Fibroblast of skin of scalp (primary cell): ENCODE data around the gene ABHD17A.
A peak's percentile ranks its signal among the peaks of the same experiment; 100 is the strongest.

ENCODE experiments used
- DNase-seq: peaks from one replicate; pipeline ENCODE4 v3.0.0-alpha.2; 2013

Gene ABHD17A

DNA sequence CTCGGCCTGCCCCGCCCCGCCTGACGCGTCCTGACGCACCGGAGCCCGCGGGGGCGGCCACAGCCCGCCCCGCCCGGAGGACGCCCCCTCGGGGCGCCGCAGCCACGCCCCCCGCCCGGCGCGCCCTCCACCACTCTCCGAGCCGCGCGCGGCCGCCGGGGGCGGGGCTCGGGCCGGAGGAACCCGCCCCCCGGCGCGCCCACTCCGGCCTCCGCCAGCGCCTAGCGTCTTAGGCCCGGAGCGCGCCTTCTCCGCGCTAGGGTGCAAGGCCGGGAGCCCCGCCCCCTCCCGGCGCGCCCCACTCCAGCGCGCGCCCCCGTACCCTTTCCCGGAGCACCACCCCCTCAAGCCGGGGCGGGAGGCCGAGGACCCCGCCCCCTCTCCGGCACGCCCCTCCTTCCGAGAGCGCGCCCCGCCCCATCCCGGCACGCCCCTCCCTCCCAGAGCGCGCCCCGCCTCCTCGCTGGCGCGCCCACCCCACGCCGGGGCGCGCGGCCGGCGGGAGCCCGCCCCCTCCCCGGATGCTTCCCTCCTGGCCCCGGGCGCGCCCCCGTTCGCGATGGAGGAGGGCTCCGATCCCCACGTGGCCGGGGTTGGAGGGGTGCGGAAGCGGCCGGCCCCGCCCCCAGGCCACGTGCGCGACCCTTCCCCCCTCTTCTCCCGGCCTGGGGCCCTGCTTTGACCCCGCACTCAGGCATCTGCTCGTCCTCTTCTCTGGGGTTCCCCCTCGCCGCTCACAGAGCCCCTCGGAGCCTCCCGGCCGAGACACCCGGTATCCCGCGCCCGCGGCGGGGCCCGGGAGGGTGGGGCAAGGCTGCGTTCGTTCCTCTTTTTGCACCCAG, 21.4 kb downstream of the ABHD17A start:
- peak; percentile 97 for DNase-seq

DNA sequence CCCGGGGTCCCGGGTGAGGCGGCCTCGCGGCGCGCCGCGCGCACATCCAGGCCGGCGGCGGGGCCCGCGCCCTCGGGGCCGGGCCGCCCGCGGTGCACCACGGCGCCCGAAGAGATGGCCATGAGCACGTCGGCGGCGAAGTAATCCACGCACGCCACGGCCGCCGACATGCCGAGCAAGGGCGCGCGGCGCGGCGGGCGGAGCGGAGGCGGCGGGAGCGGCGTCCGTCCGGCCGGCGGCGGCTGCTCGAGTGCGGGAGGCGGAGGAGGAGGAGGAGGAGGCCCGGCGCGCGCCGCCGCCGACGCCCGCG, 22.0 kb downstream of the ABHD17A start, which contains the start of gene KLF16:
Gene KLF16, minus strand, starts transcription at position 252 of the 310 bp plus-strand sequence. Its CDS starts 82 bp downstream, at position 170.
- no peak for DNase-seq

DNA sequence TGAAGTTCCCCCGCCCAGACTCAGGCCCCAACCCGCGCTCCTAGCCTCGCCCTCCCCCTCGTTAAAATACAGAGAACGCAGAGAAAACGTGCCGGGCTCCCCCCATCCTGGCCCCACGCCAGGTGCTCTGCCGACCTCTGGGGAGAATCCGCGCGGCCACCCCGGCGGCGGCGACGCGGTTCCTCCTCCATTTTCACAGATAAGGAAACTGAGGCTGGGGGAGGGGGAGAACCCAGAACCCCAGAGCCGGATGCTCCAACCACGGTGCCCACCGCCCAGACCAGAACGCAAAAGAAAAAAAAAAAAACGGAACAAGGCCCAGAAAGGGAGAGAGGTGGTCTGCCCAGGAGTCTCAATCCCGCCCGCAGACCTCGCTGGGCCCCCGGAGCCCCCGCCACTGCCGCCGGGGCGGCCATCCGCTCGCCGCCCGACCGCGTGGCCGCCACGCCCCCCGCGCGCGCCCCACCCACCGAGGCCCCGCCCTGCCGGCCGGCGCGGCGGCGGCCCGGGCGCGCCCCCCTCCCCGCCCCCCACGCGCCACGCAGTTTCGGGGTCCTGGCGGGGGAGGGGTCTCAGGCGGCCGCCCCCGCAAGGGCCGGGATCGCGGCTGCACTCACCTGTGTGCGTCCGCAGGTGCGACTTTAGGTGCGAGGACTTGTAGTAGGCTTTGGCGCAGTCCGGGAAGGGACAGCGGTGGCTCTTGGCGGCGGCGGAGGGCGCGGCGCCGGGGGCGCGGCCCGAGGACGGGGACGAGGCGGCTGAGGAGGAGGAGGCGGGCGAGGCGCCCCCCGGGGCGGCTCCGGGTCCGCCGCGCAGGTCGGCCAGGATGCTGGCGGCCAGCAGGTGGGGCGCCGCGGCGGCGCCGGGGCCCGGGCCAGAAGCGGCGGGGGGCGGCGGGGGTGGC, 22.6 kb downstream of the ABHD17A start:
- peak; percentile 36 for DNase-seq

GRCh38 chr19:1862068-1862423, 23.2 kb downstream of the ABHD17A start:
- DNase-seq, result no peak

- no peak for DNase-seq
These were observed 23.7 kb downstream of the ABHD17A start for GRCh38 chr19:1861599-1862031.

DNA sequence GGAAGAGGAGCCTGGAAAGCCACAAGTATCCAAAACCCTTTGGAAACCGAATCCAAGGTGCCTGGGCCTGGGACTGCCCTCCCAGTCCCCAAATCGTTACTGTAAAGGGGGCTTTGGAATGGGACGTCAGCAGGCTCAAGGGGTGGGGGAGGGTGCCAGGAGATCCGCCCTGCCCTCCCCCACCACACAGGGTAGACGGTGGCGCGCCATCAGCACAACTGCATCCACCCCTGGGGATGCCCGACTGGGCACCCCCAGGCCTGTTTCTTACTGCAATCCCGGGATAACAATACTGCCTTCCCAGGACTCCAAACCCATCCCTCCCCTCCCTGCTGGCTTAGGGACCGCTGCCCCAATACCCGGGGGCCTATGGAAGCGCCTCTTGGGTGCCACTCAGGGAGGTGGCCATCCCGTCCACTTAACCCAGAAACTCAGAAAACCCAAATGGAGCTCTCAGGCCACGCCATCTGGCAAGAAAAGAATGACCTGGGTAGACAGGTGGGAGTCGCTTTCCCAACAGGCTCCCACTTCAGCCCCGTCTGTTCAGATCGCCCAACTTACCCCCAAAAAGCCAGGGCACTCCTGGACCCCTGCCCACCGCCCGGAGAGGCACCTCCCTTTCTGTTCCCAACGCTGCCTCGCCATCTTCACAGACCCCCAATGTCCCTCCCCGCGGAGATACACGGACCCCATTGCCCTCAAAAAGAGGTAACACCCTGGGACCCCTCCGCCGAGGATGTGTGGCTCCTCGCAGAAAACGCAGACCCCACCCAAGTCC, 24.3 kb downstream of the ABHD17A start:
- no peak for DNase-seq

DNA sequence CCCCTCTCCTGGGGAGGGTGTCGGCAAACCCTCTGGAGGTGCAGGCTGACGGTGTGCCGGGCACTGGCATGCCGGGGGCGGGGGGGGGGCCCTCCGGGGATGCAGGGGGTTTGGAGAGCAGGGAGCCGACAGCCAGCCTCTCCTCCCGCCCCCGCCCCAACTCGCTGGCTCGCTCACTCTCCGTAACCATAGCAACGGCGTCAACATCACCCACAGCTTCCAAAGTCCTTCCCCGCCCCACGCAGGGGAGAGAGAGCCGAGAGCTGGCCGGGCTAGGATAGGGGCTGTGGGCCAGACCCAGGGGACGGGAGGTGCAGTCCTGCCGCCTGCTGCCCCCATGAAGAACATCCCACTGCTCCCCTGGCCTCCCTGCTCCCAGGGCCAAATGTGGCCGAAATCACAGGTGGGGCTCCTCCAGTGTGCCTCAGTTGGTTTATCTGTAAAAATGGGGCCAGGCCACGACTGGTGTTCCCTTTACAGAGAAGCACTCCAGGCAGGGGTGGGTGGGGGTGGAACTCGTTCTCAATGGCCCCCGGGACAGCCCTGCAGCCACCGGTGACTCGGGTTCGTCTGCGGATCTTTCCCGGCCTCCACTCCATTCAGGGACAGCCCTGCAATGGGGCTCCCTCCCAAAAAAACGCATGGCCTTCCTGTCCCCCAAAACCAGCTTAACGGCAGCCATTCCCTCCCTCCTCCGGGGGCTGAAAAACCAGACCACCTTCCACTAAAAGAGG, 25.1 kb downstream of the ABHD17A start:
- DNase-seq, result peak; percentile 75

DNA sequence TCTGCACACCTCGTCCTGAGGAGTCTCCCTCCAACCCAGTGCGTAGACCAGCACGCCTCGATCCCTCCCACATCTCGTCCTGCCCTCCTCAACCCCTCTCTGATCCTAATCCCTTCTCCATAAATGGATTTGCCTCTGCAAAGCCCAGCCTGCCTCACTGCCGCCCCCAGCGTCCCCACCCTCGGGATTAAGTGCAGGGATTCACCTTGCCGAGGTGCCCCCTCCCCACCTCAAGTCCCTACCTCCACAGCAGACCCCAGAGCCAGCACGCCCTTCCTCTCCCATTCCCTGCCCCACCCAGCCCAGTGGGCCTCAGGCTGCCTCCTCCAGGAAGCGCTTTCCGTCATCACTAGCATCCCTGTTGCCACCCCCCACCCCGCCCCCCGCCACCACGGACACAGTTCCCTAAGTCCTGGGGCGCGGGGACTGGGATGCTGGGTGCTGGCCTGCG, 25.9 kb downstream of the ABHD17A start:
- DNase-seq, result no peak

DNA sequence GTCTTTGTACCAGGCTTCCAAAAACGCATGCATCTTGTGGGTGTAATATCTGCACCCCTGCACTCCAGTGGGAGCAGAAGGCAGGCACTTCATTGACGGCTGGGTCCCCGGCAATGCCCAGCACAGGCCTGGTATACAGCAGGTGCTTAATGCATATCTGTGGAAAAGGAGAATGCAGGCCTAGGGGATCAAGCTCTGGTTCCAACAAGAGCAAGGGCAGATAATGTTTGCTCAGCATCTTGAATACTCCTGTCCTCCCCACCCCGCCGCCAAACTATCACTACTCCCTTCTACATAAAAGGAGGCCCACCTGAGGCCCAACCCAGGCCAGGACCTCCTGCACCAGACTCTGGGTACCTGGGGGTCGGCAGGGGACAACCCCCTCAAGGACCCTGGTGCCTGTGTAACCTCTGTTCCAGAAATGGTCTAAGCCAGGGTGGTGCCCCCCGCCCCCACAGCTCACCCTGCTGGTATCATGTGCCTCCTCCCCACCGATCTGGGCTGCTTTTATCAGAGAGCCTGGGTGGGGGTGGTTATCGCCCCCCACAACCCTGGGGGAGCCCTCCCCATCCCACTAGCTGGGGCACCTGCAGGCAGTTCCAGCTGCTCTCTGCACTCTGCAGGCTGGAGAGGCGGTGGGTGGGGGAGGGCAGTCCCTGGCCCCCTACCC, 26.7 kb downstream of the ABHD17A start:
- DNase-seq, result no peak

DNA sequence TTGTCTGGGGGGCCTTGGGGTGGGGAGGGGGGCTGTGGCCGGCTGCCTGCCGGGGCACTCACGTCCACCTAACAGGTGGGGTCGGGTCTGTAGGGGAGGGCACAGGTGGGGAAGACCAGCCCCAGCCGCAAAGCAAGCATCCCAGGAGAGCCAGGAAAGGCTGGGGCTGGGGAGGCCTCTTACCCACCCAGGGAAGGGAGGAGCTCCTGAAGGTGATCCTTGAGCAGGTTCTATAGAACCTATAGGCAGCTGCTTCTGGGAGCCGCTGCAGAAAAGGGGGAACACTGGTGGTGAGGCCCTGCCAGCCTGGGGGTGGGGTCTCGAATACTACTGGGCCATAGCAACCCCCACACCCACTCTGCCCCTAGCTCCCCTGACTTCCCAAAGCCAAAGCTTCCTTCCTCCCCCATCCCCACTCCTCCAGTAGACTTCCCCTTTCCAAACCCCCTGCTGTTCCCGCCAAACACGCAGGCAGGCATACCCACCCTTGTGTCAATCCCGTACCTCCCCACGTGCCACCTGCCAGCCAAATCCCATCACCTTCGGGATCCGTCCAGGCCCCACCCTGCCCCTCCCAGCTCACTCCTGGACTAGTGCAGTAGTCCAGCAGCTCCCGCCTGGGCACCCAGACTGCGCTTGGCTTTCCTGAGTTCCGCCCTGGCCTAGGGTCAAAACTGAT, 27.5 kb downstream of the ABHD17A start:
- DNase-seq, result no peak

DNA sequence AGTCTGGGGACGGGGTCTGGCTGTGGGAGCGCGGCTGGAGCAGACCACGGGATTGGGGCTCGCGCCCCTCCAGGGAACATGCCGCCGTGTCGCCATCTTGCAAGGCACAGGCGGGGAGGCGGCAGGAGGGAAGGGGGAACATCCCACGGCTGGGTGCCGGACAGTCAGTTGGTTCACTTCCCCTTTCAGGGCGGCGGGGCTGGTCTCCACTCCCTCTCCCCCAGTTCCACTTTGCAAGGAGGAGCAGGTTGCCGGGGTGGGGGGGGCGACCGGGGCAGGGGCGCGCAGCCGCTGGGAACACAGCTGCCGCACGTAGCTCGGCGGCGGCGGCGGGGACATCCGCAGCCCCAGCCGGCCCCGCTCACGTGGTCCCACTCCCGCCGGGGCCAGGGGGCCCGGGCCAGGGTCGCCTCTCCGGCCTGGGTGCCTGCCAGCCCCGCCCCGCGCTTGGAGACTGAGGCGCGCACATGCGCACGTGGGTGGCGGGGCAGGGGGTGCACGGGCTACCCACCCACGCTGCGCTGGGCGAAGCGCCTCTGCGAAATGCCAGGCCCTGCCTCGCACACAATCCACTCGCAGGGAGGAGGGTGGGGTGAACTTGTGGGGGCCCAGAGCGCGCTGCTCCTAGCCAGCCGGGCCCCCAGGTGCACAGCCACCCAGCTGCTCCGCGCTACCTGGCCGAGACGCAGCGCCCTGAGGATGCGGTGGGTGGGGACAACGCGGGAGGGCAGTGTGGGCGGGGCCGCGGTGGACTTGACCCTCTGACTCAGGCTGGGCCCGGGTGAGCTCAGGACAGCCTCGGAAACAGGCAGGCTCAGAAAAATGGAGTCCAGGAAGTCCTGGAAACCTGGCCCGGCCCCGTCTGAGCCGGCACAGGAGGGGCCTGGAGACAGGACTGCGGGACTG, 28.3 kb downstream of the ABHD17A start:
- peak; percentile 65 for DNase-seq

- DNase-seq, result no peak
These were observed 29.0 kb downstream of the ABHD17A start for GRCh38 chr19:1856345-1856697.

- no peak for DNase-seq
These were observed 29.5 kb downstream of the ABHD17A start for GRCh38 chr19:1855828-1856255.

- DNase-seq, result peak; percentile 93
These were observed 30.1 kb downstream of the ABHD17A start for GRCh38 chr19:1855040-1855827.

DNA sequence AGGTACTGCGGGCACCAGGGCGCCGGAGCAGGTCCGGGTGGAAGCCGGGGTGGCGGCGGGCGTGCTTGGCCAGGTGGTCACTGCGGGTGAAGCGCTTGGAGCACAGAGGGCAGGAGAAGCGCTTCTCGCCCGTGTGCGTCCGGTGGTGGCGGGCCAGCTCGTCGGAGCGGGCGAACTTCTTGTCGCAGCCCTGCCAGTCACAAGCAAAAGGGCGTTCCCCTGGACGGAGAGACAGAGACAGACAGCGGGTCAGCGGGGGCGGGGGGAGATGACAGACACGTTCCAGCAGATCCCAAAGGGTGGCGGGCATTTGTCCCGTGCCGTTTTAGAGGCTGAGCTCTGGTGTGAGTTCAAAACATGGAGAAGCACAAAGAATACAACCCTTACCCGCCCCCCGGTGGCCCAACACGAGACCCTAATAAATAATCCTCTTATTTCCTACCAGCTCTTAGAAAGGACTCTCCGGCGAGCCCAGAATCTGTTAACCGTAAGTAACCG, 30.7 kb downstream of the ABHD17A start:
- DNase-seq, result no peak

DNA sequence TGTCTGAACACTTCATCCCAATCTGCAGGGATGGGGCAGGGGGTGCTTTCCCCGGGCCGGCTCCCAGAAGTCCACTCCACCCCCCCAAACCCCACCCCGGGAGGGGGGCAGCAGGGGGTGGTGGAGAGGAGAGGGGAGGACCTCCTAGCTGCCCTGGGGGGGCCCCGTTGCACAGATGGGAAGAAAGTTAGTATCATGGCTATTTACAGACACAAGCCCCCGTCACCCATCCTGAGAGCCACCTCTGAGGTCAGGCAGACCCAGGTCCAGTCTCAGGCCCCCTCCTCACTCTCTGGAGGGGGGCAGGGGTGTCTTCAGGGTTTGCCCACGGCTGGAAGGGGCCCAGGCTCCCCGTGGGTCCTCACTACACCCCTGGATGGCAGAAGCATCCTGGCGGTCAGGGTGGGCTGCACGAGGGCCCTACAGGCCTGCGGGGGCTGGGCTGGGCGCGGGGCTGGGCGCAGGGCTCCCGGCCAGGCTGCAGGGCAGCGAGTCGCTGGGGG, 31.2 kb downstream of the ABHD17A start:
- DNase-seq, result no peak

DNA sequence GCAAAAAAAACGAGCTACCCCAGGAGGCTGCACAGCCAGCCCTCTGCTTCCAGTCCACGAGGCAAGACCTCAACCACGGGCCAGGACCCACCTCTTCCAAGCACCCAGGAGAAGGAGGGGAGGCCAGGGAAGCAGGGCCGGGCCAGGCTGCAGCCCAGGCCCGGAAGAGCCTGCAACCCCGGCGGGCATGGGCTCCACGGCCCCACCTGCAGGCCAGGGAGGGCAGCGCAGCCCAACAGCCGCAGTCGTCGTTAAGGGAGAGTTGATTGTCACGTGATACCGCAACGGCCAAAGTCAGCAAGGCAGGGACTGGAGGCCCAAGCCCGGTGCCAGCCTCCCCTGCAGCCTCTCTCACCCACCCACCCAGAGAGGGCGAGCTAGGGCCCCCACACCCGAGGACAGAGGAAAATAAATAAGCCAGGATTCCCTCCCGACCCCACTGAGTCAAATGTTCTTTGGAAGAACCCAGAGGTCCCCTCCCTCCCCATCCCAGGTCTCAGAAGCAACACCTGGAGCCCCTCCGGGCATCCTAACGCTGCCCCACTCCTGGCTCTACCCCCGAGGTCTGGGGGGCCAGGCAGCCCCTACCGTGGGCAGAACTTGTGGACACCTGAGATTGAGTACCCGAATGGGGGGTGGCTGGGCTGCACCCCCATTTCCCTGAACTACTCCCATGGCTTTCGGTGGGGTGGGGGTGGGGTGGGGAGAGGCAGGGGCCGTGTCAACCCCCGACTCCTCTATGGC, 31.8 kb downstream of the ABHD17A start:
- DNase-seq, result peak; percentile 77
